Fibroblast of skin of back (primary cell): ENCODE data around the gene POM121C.
"Not testable (repeated sequence)": the region's sequence is repeated elsewhere in the genome, so short reads cannot be mapped to it uniquely, and the experiment has no call there.

Experiments
- DNase-seq: peaks from one replicate; pipeline ENCODE4 v3.0.0-alpha.2; 2013

The POM121C gene

DNA sequence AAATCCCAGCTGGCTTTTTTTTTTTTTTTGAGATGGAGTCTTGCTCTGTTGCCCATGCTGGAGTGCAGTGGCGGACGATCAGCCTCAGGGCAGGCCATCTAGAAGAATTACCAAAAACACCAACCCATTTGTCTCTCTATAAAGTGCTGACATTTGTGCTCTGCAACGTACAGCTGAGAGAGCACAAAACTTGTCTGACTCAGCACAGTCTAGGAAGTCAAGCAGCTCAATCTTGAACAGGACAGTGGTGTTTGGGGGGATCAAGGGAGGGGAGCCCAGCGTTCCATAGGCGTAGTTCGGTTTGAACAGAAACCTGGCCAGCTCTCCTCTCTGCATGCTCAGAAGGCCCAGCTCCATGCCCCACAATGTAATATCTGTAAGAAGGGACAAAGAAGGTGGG lies 92.9 kb downstream of the POM121C start:
- not testable (repeated sequence) for DNase-seq

DNA sequence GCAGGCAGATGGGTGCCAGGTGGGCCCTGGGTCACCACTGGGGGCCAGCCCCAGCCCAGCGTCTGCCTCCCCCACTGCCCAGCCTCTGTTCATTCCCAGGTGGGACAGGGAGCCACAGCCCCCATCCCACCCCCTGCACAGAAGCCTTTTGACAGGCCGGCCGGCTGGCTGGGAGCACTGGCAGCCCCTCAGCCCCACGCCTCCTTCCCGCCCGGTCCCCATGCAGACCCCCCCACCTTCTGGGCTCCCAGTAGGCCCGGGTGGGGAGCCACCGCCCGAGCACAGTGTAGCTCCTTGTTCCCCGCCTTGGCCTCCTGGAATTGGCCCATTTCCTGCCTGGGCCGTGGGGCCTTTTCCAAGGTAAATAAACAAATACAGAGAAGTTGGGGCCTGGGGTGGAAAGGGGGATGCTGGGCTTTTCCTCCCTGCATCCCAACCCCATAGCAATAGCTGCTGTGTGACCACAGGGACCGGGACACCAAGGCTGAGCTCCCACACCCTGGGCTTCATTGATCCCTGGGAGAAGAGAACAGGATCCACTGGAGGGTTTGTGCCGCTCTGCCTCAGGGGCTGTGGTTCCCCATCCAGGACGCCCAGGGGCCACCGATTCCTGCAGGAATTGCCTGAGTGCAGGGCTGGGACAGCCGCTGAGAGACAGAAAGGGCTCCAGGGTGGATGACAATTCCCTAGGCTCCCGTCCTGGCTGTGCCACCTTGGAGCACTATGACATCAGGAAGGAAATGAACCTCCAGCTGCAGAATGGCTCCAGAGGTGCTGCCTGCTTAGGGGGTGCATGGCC lies 111.4 kb downstream of the POM121C start:
- not testable (repeated sequence) for DNase-seq

DNA sequence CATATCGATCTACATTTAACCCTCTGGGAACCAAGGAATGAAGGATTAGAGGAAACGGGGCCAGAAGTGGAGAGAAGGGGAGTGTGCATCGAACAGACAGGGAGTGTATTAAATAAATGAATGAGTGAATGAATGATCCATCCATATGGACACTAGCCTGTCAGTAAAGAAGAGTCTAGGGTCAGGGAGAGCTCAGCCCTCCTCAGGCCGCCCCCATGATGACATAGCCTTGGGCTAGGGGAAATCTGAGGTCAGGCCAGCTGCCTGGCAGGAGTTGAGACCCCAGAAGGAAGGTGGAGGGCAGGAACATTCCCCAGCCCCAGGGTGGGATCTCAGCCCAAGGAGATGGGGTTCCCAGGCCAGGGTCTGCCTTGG lies 112.0 kb downstream of the POM121C start:
- not testable (repeated sequence) for DNase-seq

DNA sequence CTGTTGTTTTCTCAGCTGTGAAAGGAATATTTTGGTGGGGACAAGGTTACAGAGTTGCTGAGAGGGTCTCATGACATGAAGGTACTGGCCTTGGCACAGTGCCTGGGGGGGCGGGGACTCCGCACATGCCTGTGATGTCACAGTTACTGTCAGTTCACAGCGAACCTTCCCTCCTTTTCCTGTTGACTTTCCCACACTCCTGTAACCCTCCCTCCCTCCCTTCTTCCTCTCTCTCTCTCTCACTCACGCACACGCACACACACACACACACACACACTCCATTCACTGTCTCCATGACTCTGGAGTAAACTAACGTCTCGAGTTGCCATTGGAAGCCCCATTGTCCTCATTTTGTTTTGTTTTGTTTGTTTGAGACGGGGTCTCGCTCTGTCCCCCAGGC lies 118.8 kb downstream of the POM121C start:
- not testable (repeated sequence) for DNase-seq
